GM18909 (cell line): Measurements from ENCODE around the gene TTC21A.
"Not testable (repeated sequence)": the region's sequence is repeated elsewhere in the genome, so short reads cannot be mapped to it uniquely, and the experiment has no call there.

ENCODE experiments used
- ATAC-seq: cut with Tn5 transposase; IDR thresholded peaks from one replicate; pipeline ENCODE4 v1.9.1; 2021; ENCODE audit warnings: mild to moderate bottlenecking; ENCODE audit not compliant: unreplicated experiment, poor library complexity

TTC21A gene

DNA sequence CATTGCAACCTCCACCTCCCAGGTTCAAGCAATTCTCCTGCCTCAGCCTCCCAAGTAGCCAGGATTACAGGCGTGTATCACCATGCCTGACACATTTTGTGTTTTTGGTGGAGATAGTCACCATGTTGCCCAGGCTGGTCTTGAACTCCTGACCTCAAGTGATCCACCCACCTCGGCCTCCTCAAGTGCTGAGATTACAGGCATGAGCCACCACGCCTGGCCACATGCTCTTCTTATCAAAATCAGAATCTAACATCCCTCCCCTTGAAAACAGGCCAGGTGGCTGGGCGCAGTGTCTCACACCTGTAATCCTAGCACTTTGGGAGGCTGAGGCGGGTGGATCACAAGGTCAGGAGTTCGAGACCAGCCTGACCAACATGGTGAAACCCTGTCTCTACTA lies 63.4 kb downstream of the TTC21A start:
- ATAC-seq: not testable (repeated sequence)

DNA sequence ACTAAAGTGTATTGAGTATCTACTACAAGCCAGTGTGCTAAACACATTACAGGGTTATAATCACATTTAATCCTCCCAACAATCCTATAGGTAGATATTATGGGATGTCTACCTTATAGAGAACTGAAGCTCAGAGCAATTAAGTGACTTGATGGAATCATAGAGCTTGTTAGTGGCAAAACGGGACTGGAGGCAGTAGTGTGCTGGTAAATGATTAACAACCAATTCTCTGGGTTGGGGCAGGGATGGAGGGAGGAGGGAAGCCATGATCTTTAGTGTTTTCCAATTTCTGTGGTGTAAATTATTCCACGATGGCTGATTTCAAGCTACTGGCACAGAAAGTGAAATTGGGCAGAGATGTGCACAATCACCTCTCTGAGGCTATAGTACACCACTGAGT lies 64.4 kb downstream of the TTC21A start:
- no peak for ATAC-seq

DNA sequence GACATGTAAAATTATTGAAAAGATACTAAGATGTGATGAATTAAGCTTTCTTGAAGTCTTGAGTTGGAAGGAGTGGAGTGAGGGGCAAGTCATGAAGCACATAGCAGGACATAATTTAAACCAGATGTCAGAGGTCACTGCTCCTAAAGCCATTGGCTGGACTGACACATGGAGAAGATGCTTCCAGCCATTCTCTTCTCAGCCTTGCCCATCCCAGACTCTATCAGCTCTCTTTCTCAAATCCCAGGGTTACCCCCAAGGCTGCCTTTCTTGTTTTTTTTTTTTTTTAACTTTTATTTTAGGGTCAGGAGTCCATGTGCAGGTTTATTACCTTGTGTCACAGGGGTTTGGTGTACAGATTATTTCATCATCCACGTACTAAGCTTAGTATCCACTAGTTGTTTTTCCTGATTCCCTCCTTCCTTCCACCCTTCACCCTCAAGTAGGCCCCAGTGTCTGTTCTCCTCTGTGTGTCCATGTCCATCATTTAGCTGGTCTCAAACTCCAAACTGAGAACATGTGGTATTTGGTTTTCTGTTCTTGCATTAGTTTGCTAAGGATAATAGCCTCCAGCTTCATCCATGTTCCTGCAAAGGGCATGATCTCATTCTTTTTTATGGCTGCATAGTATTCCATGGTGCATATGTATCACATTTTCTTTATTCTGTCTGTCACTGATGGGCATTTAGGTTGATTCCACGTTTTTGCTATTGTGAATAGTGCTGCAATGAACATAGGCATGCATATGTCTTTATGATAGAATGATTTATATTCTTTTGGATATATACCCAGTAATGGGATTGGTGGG lies 66.0 kb downstream of the TTC21A start:
- ATAC-seq: no peak

GRCh38 chr3:39176025-39176714 lies 68.7 kb downstream of the TTC21A start:
- ATAC-seq: no peak

- ATAC-seq: peak; percentile 46
Measured at GRCh38 chr3:39177708-39178332, 70.3 kb downstream of the TTC21A start.

GRCh38 chr3:39178553-39178952 lies 71.1 kb downstream of the TTC21A start:
- ATAC-seq: no peak

DNA sequence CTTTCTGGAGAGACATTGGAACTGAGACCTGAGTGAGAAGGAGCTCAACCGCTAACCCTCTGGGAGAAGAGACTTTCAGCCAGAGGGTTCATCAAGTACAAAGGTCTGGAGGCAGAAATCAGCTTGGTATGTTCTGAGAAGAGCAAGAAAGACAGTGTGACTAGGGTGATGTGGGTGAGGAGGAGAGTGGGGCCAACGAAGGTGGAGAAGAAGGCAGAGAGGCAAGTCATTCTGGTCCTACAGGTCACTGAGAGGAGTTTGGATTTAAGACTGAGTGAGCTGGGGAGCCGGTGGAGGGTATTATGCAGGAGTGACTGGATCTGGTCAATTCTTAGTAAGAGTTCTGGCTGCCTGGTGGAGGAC lies 72.7 kb downstream of the TTC21A start:
- no peak for ATAC-seq

DNA sequence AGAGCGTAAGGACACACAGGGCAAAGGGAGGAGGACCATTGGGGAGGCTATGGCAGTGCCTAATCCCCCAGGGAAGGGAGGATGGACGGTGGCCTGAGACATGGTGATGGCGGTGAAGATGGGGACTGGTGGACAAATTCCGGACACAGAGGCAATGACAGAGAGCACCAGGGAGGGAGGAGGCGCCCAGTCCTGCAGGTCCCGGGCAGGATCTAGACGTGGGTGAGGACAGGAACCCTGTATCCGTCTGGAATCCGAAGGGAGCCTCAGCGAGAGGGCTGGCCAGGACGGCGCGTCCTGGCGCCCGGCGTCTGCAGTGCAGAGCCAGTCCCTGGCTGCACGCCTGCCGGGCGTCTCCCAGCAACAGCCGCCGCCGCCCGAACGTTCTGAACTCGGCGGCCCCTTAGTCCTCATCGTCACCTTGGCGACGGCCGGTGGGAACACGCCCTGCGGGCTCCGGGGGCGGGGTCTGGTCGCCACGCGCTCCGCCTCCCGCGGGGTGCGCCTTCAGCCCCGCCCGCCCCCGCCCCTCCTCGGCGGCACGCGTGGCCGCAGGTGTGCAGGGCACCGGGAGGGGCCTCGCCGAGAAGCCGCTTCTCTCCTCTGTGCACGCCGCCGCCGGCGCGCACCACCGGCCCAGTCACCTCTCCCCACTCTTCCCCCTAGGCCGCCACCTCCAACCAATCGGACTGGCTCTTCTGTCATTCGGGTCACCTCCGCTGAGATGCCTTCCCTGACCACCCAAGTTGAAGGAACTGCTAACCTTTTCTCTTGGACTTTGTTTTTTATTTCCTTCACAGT lies 73.3 kb downstream of the TTC21A start:
- peak; percentile 92 for ATAC-seq

GRCh38 chr3:39181408-39182335 lies 74.2 kb downstream of the TTC21A start:
- no peak for ATAC-seq

DNA sequence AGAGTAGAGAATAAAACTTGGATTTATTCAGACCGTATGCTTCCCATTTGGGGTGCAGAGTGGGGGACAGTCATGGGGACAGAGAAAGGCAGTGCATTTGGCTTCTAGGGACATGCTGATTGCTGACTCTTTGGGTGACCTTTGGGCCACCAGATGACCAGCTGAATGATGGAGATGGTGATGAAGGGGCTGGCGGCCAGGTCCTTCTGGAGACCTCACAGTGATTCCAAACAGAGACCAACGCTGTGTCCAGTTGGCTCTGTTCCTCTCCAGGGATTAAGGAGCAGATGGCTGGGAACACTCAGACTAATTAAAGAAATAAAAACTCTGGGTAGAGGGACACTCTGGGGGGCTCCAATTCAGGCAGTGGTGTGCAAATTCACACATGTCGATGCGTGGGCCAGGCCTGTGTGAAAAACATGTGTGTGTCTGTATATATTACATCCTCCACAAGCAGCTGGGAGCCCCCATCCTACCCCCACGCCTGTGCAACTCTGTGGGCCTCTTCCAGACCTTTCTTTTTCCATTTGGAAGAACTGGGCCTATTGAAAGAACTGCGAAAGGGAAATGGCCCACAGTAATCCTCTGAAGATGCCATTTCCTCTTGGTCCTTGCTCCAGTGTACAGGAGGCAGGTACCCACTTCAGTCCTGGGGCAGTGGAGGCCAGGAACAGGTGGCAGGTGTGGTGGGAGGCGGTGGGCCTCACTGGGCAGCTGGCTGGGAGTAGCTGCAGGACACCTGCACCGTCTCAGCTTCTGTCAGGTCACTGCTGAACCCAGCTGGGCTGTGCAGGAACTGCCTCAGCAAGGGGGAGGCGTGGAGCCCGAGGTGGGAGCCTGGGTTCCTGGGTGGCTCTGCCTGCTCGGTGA lies 76.0 kb downstream of the TTC21A start:
- no peak for ATAC-seq

DNA sequence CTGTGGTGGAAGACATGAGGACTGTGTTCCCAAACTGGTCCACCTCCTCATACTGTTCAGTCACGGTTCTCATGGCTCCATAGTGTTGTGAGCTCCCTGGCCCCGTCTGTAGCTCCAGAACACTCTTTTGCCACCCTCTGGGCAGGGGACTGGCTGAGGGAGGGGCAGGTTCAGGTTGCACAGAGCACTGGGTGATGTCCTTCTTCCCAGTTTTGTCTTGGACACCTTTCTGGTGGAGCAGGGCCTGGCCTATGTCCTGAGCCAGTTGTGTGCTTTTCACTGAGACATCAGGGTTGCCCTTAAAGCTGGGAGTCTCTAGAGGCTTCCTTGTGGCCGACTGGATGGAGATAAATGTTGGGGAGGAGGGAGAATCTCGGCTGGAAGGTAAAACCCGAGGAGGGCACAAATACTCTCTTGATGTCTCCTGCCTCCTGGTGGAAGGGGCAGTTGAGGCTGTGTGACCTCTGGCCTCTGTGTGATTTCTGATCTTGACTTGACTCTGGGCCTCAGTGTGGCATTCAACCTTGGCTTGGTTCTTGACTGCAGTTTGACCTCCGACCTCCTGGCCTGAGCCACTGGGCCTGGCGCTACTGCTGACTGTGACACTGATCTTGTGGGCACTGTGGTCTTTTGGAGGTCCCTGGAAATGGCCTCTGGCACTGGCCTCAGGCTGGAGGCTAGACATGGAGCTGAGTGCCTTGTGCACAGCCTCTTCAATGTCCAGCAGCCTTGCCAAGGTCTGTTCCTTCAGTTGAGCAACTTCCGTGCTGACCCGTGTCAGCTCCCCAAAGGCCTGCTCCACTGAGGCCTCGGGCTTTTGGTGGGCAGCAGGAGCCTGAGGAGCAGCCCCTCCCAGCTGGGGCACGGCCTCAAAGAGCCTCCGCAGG lies 76.8 kb downstream of the TTC21A start:
- no peak for ATAC-seq

GRCh38 chr3:39184968-39185285 lies 77.4 kb downstream of the TTC21A start:
- no peak for ATAC-seq

GRCh38 chr3:39185326-39185958 lies 78.0 kb downstream of the TTC21A start:
- no peak for ATAC-seq

DNA sequence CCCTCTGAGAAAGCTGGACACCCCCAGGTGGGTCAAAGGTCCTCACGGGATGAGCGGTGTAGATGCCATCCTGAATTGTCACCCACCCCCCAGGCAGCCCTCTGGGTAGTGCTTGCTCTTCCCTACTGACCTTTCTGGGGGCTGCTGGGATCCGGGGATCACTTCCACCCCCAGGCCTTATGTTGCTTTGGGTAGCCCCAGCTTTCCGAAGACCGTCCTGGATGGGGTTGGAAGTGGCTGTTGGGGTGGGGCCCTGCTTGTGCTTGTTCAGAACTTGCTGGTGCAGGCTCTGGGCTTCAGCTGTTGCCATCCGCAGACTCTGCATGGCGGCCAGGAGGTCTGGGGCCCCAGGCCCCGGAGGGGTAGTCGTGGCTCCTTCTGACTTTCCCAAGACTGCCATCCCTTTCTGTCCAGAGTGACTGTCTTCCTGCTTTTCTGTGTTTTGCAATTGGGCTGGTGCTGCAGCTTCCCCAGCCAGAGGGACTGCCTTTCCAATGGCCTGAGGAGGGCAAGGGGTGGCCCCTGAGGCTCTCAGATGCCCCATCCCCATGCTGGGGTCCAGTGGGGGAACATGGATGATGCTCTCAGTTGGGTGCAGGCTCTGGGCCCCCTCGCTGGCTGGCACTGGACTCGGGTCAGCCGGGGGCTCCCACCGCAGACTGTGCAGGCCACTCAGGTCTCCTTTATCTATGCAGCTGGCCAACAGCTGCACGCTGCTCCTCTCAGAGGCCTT lies 78.6 kb downstream of the TTC21A start:
- no peak for ATAC-seq

- no peak for ATAC-seq
Measured at GRCh38 chr3:39186692-39187151, 79.2 kb downstream of the TTC21A start.

- no peak for ATAC-seq
Measured at GRCh38 chr3:39187372-39188155, 80.1 kb downstream of the TTC21A start.
